Natural killer cell (primary cell): Measurements from ENCODE around the gene CYP8B1. TPM values are rescaled to one million over a fixed set of nuclear protein-coding genes. Genes with fewer than 3 reads are reported as not detected.

ENCODE experiments used
- ATAC-seq, 3 donors: fragments of 150-1000 bp in 2 of 3; fragments of 200-7000 bp in 1 of 3; cut with Tn5 transposase; 1 replicate in 1 of 3; 2 replicates in 2 of 3; pipeline ENCODE4 v1.10.0; 2021; ENCODE audit warnings: mild to moderate bottlenecking in 2 of 3, moderate library complexity in 2 of 3
- DNase-seq, 2 donors: peaks; one replicate each; pipeline versions ENCODE4 v3.0.0 to v3.0.0-alpha.2; 2013 to 2021; ENCODE audit warnings: mixed read lengths in 1 of 2
- H3K27ac ChIP-seq: one replicate; pipeline ENCODE4 v1.5.1; 2013; ENCODE audit warnings: mild to moderate bottlenecking, low read length
- H3K27me3 ChIP-seq: one replicate; pipeline ENCODE4 v1.6.1; 2013; ENCODE audit warnings: low read length; ENCODE audit not compliant: control insufficient read depth, insufficient read depth
- H3K36me3 ChIP-seq: one replicate; pipeline ENCODE4 v1.6.1; 2013; ENCODE audit warnings: low read length; ENCODE audit not compliant: control insufficient read depth, insufficient read depth
- H3K4me1 ChIP-seq: one replicate; pipeline ENCODE4 v1.6.1; 2013; ENCODE audit warnings: low read length; ENCODE audit not compliant: control insufficient read depth, insufficient read depth
- H3K4me3 ChIP-seq: one replicate; pipeline ENCODE4 v1.5.1; 2013; ENCODE audit warnings: low read length
- H3K9me3 ChIP-seq: one replicate; pipeline ENCODE4 v1.6.1; 2013; ENCODE audit warnings: low read length; ENCODE audit not compliant: control insufficient read depth, insufficient read depth
- H3K27ac Mint-ChIP-seq, 2 donors: one replicate each; pipeline ENCODE4 v1.8.0; 2022; ENCODE audit warnings: mild to moderate bottlenecking in 2 of 2, mixed read lengths in 2 of 2, moderate library complexity in 1 of 2
- H3K27me3 Mint-ChIP-seq, 2 donors: one replicate each; pipeline ENCODE4 v1.8.0; 2022; ENCODE audit warnings: low read depth in 2 of 2, mixed read lengths in 2 of 2
- H3K36me3 Mint-ChIP-seq: one replicate; pipeline ENCODE4 v1.8.0; 2022; ENCODE audit warnings: mixed read lengths
- H3K4me1 Mint-ChIP-seq, 2 donors: one replicate each; pipeline ENCODE4 v1.8.0; 2022; ENCODE audit warnings: mixed read lengths in 2 of 2
- H3K4me3 Mint-ChIP-seq: one replicate; pipeline ENCODE4 v1.8.0; 2022; ENCODE audit warnings: mild to moderate bottlenecking, moderate library complexity, mixed read lengths
- H3K9me3 Mint-ChIP-seq, 2 donors: one replicate each; pipeline ENCODE4 v1.8.0; 2022; ENCODE audit warnings: mixed read lengths in 2 of 2
- CTCF ChIP-seq: fragments of 200-600 bp; IDR thresholded peaks from one replicate; pipeline ENCODE4 v1.8.0; 2022; ENCODE audit warnings: antibody characterized with exemption
- WGBS: methylation state at CpG from one replicate; pipeline ENCODE4 v1.1.7; 2013; ENCODE audit warnings: missing lambda C conversion rate; ENCODE audit not compliant: insufficient coverage; 5-methylcytosine and 5-hydroxymethylcytosine counted together
- intact Hi-C: fragments of 100-400 bp; cut with micrococcal nuclease; formaldehyde crosslinking; loops from one replicate; pipeline ENCODE4 v1.14.2; 2022
- total RNA-seq, 4 donors: library from RNA; stranded (reverse); fragments of 120-200 nt in 1 of 4; gene quantifications; one replicate each; pipeline versions ENCODE4 v1.2.3 to v1.2.4, GENCODE V29; 2013 to 2022

The CYP8B1 gene
- total RNA-seq, 3 donors from 2014 or later (not counting 1 experiment from before 2014, with no cell fraction given): not detected

- ATAC-seq (no peak), DNase-seq (no peak)
- H3K27ac ChIP-seq: no peak overlapping the region
- intact Hi-C loops: no loop called here
- no peaks in the 10 kb centered on the region for H3K4me1 ChIP-seq
- H3K27me3 ChIP-seq: no peaks in the 10 kb centered on the region
- no peaks in the 10 kb centered on the region for H3K9me3 ChIP-seq
- Mint-ChIP-seq H3K9me3 (no peaks in the 10 kb centered on the region), H3K36me3 (no peaks in the 10 kb centered on the region), H3K4me3 (no peak overlapping the region), H3K27me3 (peaks cover 16 to 18% of the 10 kb centered on the region in 2 donors), H3K4me1 (no peaks in the 10 kb centered on the region), H3K27ac (no peak overlapping the region)
- TF ChIP-seq CTCF: no peak
- no peaks in the 10 kb centered on the region for H3K36me3 ChIP-seq
- WGBS: 82% methylated on average over 2 of the region's 2 CpGs
- H3K4me3 ChIP-seq: no peak overlapping the region
Observed at GRCh38 chr3:42823351-42823750, 52.3 kb downstream of the CYP8B1 start.

GRCh38 chr3:42822828-42823227 is 52.9 kb downstream of the CYP8B1 start:
- no peak overlapping the region for H3K4me3 Mint-ChIP-seq
- H3K27me3 Mint-ChIP-seq: peaks cover 16 to 18% of the 10 kb centered on the region in 2 donors
- Histone ChIP-seq H3K9me3 (no peaks in the 10 kb centered on the region), H3K27ac (no peak overlapping the region), H3K36me3 (no peaks in the 10 kb centered on the region), H3K4me3 (no peak overlapping the region), H3K4me1 (no peaks in the 10 kb centered on the region), H3K27me3 (no peaks in the 10 kb centered on the region)
- intact Hi-C loops: no loop called here
- DNase-seq (no peak), ATAC-seq (no peak)
- no peaks in the 10 kb centered on the region for H3K4me1 Mint-ChIP-seq
- WGBS: 97% methylated on average over 3 of the region's 3 CpGs
- no peak overlapping the region for H3K27ac Mint-ChIP-seq
- TF ChIP-seq CTCF: no peak
- no peaks in the 10 kb centered on the region for H3K36me3 Mint-ChIP-seq
- H3K9me3 Mint-ChIP-seq: no peaks in the 10 kb centered on the region

Other genes starting within 250 kb of the CYP8B1 start
- gene ZBTB47, start 222.2 kb downstream of the CYP8B1 start, total RNA-seq: 1 to 10 TPM; 2.1 to 3.0 (median 3.0) TPM
- not detected for gene KLHL40, start 190.3 kb downstream of the CYP8B1 start, total RNA-seq
- gene HHATL, start 173.1 kb downstream of the CYP8B1 start, total RNA-seq: not detected
- under 1 TPM; 0.35 to 0.88 (median 0.47) TPM for gene CCDC13, start 102.6 kb downstream of the CYP8B1 start, total RNA-seq
- gene HIGD1A, start 71.4 kb downstream of the CYP8B1 start, total RNA-seq: 10 to 100 TPM; 24.5 to 28.5 (median 28.2) TPM
- under 1 TPM; 0.56 to 0.95 (median 0.72) TPM for gene ACKR2, start 66.4 kb downstream of the CYP8B1 start, total RNA-seq
- 1 to 10 TPM; 1.2 to 2.7 (median 1.7) TPM for gene ZNF662, start 30.3 kb upstream of the CYP8B1 start, total RNA-seq
- under 1 TPM in 2 of 3 donors, not detected in 1; 0.12 to 0.34 TPM for gene GASK1A, start 103.4 kb upstream of the CYP8B1 start, total RNA-seq
- 1 to 10 TPM; 4.3 to 7.4 (median 6.6) TPM for gene POMGNT2, start 230.2 kb upstream of the CYP8B1 start, total RNA-seq